Fibroblast of lung (primary cell): Measurements from ENCODE around the gene ZNF605.
"Not testable (repeated sequence)": the region's sequence is repeated elsewhere in the genome, so short reads cannot be mapped to it uniquely, and the experiment has no call there.

Experiments used
- EZH2 ChIP-seq: IDR thresholded peaks from 2 replicates; pipeline ENCODE4 v1.5.1; 2012; ENCODE audit warnings: low read length, control low read depth, mild to moderate bottlenecking; ENCODE audit errors: missing control alignments
- TF ChIP-seq, protein P1 (sequence below), 2 donors: IDR thresholded peaks in 1 of 2; conservative IDR thresholded peaks in 1 of 2; 1 replicate in 1 of 2; 2 replicates in 1 of 2; pipeline ENCODE4 v1.5.1; 2011 to 2012; ENCODE audit warnings: low read length in 2 of 2, control low read depth in 1 of 2, inconsistent platforms in 1 of 2, low read depth in 1 of 2, mild to moderate bottlenecking in 1 of 2

DNA sequence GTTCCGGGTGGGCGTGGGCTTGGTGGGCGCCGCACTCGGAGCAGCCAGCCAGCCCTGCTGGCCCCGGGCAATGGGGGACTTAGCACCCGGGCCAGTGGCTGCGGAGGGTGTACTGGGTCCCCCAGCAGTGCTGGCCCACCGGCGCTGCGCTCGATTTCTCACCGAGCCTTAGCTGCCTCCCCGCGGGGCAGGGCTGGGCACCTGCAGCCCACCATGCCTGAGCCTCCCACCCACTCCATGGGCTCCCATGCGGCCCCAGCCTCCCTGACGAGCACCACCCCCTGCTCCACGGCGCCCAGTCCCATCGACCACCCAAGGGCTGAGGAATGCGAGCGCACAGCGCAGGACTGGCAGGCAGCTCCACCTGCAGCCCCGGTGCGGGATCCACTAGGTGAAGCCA lies 17.3 kb downstream of the ZNF605 start:
- TF ChIP-seq, protein P1, sequence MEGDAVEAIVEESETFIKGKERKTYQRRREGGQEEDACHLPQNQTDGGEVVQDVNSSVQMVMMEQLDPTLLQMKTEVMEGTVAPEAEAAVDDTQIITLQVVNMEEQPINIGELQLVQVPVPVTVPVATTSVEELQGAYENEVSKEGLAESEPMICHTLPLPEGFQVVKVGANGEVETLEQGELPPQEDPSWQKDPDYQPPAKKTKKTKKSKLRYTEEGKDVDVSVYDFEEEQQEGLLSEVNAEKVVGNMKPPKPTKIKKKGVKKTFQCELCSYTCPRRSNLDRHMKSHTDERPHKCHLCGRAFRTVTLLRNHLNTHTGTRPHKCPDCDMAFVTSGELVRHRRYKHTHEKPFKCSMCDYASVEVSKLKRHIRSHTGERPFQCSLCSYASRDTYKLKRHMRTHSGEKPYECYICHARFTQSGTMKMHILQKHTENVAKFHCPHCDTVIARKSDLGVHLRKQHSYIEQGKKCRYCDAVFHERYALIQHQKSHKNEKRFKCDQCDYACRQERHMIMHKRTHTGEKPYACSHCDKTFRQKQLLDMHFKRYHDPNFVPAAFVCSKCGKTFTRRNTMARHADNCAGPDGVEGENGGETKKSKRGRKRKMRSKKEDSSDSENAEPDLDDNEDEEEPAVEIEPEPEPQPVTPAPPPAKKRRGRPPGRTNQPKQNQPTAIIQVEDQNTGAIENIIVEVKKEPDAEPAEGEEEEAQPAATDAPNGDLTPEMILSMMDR (conservative IDR thresholded peaks at IDR 0.05 in 1 of 2, IDR thresholded peaks at IDR 0.05 in 1 of 2; ENCODE audit: low read depth in 1 of 2, low read length in 2 of 2) = not testable (repeated sequence)
- TF ChIP-seq EZH2 = not testable (repeated sequence)
